Rectal smooth muscle tissue (tissue), 1 donor: Measurements from ENCODE around the gene EI24.

ENCODE experiments used
- H3K27ac ChIP-seq: one replicate; pipeline ENCODE4 v1.7.0; 2013; ENCODE audit warnings: low read depth, low read length, inconsistent platforms
- H3K27me3 ChIP-seq: one replicate; pipeline ENCODE4 v1.7.0; 2013; ENCODE audit warnings: low read length; ENCODE audit not compliant: control insufficient read depth, insufficient read depth
- H3K36me3 ChIP-seq: one replicate; pipeline ENCODE4 v1.7.0; 2013; ENCODE audit warnings: low read length; ENCODE audit not compliant: control insufficient read depth, insufficient read depth
- H3K4me1 ChIP-seq: one replicate; pipeline ENCODE4 v1.7.0; 2013; ENCODE audit warnings: low read length; ENCODE audit not compliant: control insufficient read depth, insufficient read depth
- H3K4me3 ChIP-seq: one replicate; pipeline ENCODE4 v1.7.0; 2013; ENCODE audit warnings: low read length
- H3K9ac ChIP-seq: one replicate; pipeline ENCODE4 v1.7.0; 2013; ENCODE audit warnings: low read length

The EI24 gene

GRCh38 chr11:125621995-125622394 lies 52.7 kb downstream of the EI24 start:
- Histone ChIP-seq H3K27ac (peak overlapping the region; percentile 60), H3K9ac (no peak overlapping the region), H3K36me3 (peaks cover 17% of the 10 kb centered on the region)

GRCh38 chr11:125623064-125623463 lies 53.8 kb downstream of the EI24 start:
- no peak overlapping the region for H3K4me3 ChIP-seq
- peaks cover 13% of the 10 kb centered on the region for H3K4me1 ChIP-seq
- H3K27ac ChIP-seq = peak overlapping the region; percentile 21
- H3K9ac ChIP-seq = no peak overlapping the region
- no peaks in the 10 kb centered on the region for H3K27me3 ChIP-seq
- H3K36me3 ChIP-seq = peaks cover 17% of the 10 kb centered on the region

More at GRCh38 chr11:125621995-125622394, 52.7 kb downstream of the EI24 start:
- H3K4me1 ChIP-seq = peaks cover 13% of the 10 kb centered on the region
- no peaks in the 10 kb centered on the region for H3K27me3 ChIP-seq
- H3K4me3 ChIP-seq = no peak overlapping the region

- Histone ChIP-seq H3K36me3 (peaks cover 8% of the 10 kb centered on the region), H3K4me1 (peaks cover 13% of the 10 kb centered on the region), H3K4me3 (peak within 1 kb of the TSS; percentile 88), H3K27me3 (no peaks in the 10 kb centered on the region), H3K9ac (peak within 1 kb of the TSS; percentile 94), H3K27ac (peak within 1 kb of the TSS; percentile 86)
These were observed 55.5 kb downstream of the EI24 start, which contains the start of gene CHEK1 for GRCh38 chr11:125624756-125625213. Gene CHEK1, plus strand, starts transcription at chr11:125625163. Its CDS starts 1,606 bp downstream, at chr11:125626769.

- Histone ChIP-seq H3K9ac (peak overlapping the region; percentile 94), H3K4me1 (peaks cover 13% of the 10 kb centered on the region), H3K4me3 (peak overlapping the region; percentile 88), H3K27me3 (no peaks in the 10 kb centered on the region), H3K27ac (peak overlapping the region; percentile 86), H3K36me3 (peaks cover 8% of the 10 kb centered on the region)
These were observed 56.0 kb downstream of the EI24 start for GRCh38 chr11:125625225-125625629.

GRCh38 chr11:125625630-125626287 lies 56.5 kb downstream of the EI24 start:
- peak overlapping the region; percentile 88 for H3K4me3 ChIP-seq
- peaks cover 13% of the 10 kb centered on the region for H3K4me1 ChIP-seq
- H3K27ac ChIP-seq = peak overlapping the region; percentile 86
- peaks cover 5% of the 10 kb centered on the region for H3K36me3 ChIP-seq
- no peaks in the 10 kb centered on the region for H3K27me3 ChIP-seq
- peak overlapping the region; percentile 94 for H3K9ac ChIP-seq

GRCh38 chr11:125626288-125626950 lies 57.1 kb downstream of the EI24 start:
- H3K4me1 ChIP-seq = peaks cover 13% of the 10 kb centered on the region
- peak overlapping the region; percentile 88 for H3K4me3 ChIP-seq
- peak overlapping the region; percentile 15 for H3K27ac ChIP-seq
- no peaks in the 10 kb centered on the region for H3K36me3 ChIP-seq
- H3K27me3 ChIP-seq = no peaks in the 10 kb centered on the region
- peak overlapping the region; percentile 13 for H3K9ac ChIP-seq

GRCh38 chr11:125627236-125627910 lies 58.1 kb downstream of the EI24 start:
- no peaks in the 10 kb centered on the region for H3K27me3 ChIP-seq
- no peak overlapping the region for H3K4me3 ChIP-seq
- H3K4me1 ChIP-seq = peaks cover 10% of the 10 kb centered on the region
- H3K36me3 ChIP-seq = no peaks in the 10 kb centered on the region
- H3K27ac ChIP-seq = no peak overlapping the region
- H3K9ac ChIP-seq = no peak overlapping the region
